ENCODE measurements around the gene CLCN2. TPM values are rescaled to one million over a fixed set of nuclear protein-coding genes. Genes with fewer than 3 reads are reported as not detected.
A peak's percentile ranks its signal among the peaks of the same experiment; 100 is the strongest.

The CLCN2 gene
- total RNA-seq, 1 donor from 2014 or later, result 24.9 TPM

DNA sequence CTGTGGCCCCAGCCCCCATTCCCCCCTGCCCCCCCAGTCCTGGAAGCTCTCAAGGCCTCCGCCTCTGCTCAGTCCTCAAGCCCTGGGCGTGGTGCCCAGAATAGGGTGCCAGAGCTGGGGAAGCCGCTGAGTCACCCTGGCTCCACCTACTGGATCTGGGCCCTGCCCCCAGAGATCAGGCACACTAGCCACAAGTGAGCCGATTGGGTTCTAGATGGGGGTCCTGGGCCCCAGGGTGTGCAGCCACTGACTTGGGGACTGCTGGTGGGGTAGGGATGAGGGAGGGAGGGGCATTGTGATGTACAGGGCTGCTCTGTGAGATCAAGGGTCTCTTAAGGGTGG, 41.3 kb downstream of the CLCN2 start:
- H3K27me3 Mint-ChIP-seq, result no peaks in the 10 kb centered on the region
- peaks cover 27% of the 10 kb centered on the region for H3K4me1 Mint-ChIP-seq (ENCODE audit: unreplicated experiment)
- H3K36me3 Mint-ChIP-seq, result peaks cover 47% of the 10 kb centered on the region
- no peak for TF ChIP-seq CTCF (conservative IDR thresholded peaks at IDR 0.05)
- H3K27ac Mint-ChIP-seq, result peak overlapping the region; percentile 94
- H3K9me3 Mint-ChIP-seq, result no peaks in the 10 kb centered on the region
- H3K4me3 Mint-ChIP-seq, result no peak overlapping the region
- DNase-seq (ENCODE audit: extremely low spot score, unreplicated experiment), result no peak

DNA sequence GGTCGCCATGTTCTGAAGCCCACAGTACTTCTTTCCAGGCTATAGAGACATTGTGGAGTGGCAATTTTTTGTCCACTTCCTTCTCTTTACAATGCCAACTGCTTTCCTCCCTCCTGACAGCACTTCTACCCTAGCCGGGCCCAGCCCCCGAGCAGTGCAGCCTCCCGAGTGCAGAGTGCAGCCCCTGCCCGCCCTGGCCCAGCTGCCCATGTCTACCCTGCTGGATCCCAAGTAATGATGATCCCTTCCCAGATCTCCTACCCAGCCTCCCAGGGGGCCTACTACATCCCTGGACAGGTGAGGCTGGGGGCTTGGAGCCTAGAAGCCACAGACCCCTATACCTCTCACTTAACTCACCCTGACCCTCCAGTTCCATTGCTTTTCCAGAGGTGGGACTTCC, 44.2 kb downstream of the CLCN2 start:
- no peak for DNase-seq (ENCODE audit: extremely low spot score, unreplicated experiment)
- H3K4me3 Mint-ChIP-seq, result peak overlapping the region; percentile 86
- peaks cover 27% of the 10 kb centered on the region for H3K4me1 Mint-ChIP-seq (ENCODE audit: unreplicated experiment)
- H3K27me3 Mint-ChIP-seq, result no peaks in the 10 kb centered on the region
- H3K36me3 Mint-ChIP-seq, result peaks cover 29% of the 10 kb centered on the region
- peak overlapping the region; percentile 88 for H3K27ac Mint-ChIP-seq
- H3K9me3 Mint-ChIP-seq, result no peaks in the 10 kb centered on the region
- no peak for TF ChIP-seq CTCF (conservative IDR thresholded peaks at IDR 0.05)

DNA sequence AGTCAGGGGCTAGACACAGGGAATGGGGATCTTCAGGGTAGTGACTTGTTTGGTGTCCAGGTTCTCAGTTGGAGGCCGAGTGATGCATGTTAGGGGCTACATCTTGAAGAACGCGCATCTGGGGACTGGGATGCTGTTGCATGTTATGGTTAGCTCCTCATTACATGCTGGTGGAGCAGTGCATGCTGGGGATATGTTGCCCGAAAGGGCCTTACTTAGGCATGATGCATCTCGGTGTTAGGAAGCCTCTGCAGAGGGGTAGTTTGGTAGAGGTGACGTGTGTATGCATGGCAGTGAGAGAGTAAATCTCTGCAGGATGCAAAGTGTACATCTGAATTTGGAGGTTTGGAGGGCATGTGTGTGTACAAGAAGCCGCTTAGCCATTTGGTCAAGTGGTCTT, 44.6 kb downstream of the CLCN2 start:
- no peak for TF ChIP-seq CTCF (conservative IDR thresholded peaks at IDR 0.05)
- no peaks in the 10 kb centered on the region for H3K27me3 Mint-ChIP-seq
- H3K9me3 Mint-ChIP-seq, result no peaks in the 10 kb centered on the region
- H3K4me3 Mint-ChIP-seq, result peak overlapping the region; percentile 86
- H3K27ac Mint-ChIP-seq, result peak overlapping the region; percentile 88
- H3K36me3 Mint-ChIP-seq, result peaks cover 29% of the 10 kb centered on the region
- DNase-seq (ENCODE audit: extremely low spot score, unreplicated experiment), result no peak
- H3K4me1 Mint-ChIP-seq (ENCODE audit: unreplicated experiment), result peaks cover 27% of the 10 kb centered on the region

DNA sequence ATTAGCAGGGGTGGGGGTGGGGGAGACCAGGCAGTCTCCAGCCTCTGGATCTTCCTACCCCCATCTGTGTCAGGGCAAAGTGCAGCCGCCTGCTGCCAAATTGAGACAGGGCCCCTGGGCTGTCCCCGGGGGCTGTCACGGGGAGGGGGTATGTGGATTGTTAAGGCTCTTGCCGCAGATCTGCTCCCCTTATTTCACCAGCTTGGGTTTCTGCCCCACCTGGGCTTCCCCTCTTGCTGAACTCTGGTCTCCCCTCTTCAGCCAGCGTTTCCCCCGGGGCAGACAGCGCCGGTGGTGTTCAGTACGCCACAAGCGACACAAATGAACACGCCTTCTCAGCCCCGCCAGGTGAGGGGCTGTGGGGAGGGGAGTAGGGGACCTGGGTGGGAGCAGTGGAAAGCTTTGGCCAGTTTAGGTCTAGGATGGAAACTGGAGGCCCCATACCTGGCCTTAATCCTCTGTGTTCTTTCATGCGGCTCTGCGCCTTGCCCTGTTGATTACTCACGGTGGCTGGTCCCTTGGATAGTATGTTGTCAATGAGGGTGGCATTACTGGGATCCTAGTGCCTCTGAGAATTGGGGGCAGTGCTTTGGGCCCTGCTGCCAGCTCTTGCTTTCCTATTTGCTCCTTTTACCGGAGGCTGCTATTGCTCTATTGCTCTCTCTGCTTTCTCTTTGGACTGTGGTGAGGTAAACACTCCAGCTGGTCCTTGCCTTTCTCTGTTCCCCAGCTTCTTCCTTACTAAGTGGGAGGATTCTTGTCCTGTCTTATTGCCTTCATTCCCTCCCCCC, 45.3 kb downstream of the CLCN2 start:
- TF ChIP-seq CTCF (conservative IDR thresholded peaks at IDR 0.05), result no peak
- peaks cover 22% of the 10 kb centered on the region for H3K36me3 Mint-ChIP-seq
- no peaks in the 10 kb centered on the region for H3K9me3 Mint-ChIP-seq
- no peak for DNase-seq (ENCODE audit: extremely low spot score, unreplicated experiment)
- no peaks in the 10 kb centered on the region for H3K27me3 Mint-ChIP-seq
- peak overlapping the region; percentile 86 for H3K4me3 Mint-ChIP-seq
- peaks cover 27% of the 10 kb centered on the region for H3K4me1 Mint-ChIP-seq (ENCODE audit: unreplicated experiment)
- H3K27ac Mint-ChIP-seq, result peak overlapping the region; percentile 88

DNA sequence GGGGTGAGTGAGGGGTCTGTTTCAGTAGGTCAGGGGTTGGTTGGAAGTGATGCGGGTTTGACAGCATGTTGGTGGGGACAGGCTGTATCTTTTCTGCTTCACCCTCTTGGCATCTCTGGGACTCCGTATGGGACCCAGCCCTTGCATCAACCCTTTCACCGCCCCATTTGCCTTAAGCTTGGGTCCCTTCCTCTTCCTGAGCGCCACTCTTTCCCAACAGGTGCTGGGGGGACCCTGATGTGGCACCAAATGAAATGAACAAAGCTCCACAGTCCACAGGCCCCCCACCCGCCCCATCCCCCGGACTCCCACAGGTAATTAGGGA, 45.9 kb downstream of the CLCN2 start:
- no peaks in the 10 kb centered on the region for H3K9me3 Mint-ChIP-seq
- H3K36me3 Mint-ChIP-seq, result peaks cover 17% of the 10 kb centered on the region
- H3K27ac Mint-ChIP-seq, result peak overlapping the region; percentile 88
- H3K4me1 Mint-ChIP-seq (ENCODE audit: unreplicated experiment), result peaks cover 27% of the 10 kb centered on the region
- peak overlapping the region; percentile 86 for H3K4me3 Mint-ChIP-seq
- no peaks in the 10 kb centered on the region for H3K27me3 Mint-ChIP-seq
- no peak for DNase-seq (ENCODE audit: extremely low spot score, unreplicated experiment)
- TF ChIP-seq CTCF (conservative IDR thresholded peaks at IDR 0.05), result no peak

Measured in type B pancreatic cell (in vitro differentiated cells).